NT2/D1 (cell line): ENCODE measurements around the gene PDE6H.

Experiments
- SUZ12 ChIP-seq: IDR thresholded peaks from 2 replicates; pipeline ENCODE4 v1.6.1; 2011; ENCODE audit not compliant: insufficient read length, insufficient read depth; ENCODE audit errors: extremely low read depth
- ZNF274 ChIP-seq: IDR thresholded peaks from 2 replicates; pipeline ENCODE4 v1.6.1; 2011; ENCODE audit warnings: mild to moderate bottlenecking, low read depth, low read length

- TF ChIP-seq ZNF274 (no peak), SUZ12 (no peak)
Observed at GRCh38 chr12:14982991-14983390, 10.1 kb downstream of the PDE6H start.
